HepG2 (cell line): ENCODE results near the gene FAM193A. TPM values are rescaled to one million over a fixed set of nuclear protein-coding genes. Genes with fewer than 3 reads are reported as not detected.

Experiments
- ATAC-seq: fragments of 200-7000 bp; cut with Tn5 transposase; 3 replicates; pipeline ENCODE4 v1.9.1; 2020; ENCODE audit warnings: mild to moderate bottlenecking, moderate library complexity
- BruUV-seq: library from RNA; stranded (reverse); fragments of 400-500 nt; replicated peaks from 2 replicates; lab custom pipeline; 2021; lab: Mats Ljungman, UMichigan
- CTCF ChIA-PET: fragments of 300-600 bp; formaldehyde crosslinking; extraction: SDS; loops from one replicate; lab custom pipeline; 2021; ENCODE audit warnings: low total read pairs, inconsistent platforms, low intra/inter-chr PET ratio; lab: Yijun Ruan, JAX
- POLR2A ChIA-PET: fragments of 350-600 bp; sonication (Branson Sonifier 250); formaldehyde crosslinking; loops from one replicate; lab custom pipeline; 2020; ENCODE audit warnings: antibody characterized with exemption, inconsistent platforms; lab: Yijun Ruan, JAX
- DNase-seq: peaks from one replicate; pipeline ENCODE4 v3.0.0-alpha.2; 2015; ENCODE audit warnings: low spot score
- FAIRE-seq: peaks from 3 replicates; lab custom pipeline; 2011; peaks lifted over from hg19 to GRCh38; lab: Jason Lieb, UNC
- H2AFZ ChIP-seq: one replicate; pipeline ENCODE4 v1.6.1; 2011; ENCODE audit warnings: low read length, inconsistent platforms
- H3K27ac ChIP-seq: fragments of 300-600 bp; 3 replicates; pipeline ENCODE4 v1.8.0; 2011; ENCODE audit warnings: mixed run types, mild to moderate bottlenecking, mixed read lengths, low read length, inconsistent platforms; ENCODE audit not compliant: insufficient read depth; ENCODE audit errors: extremely low read length
- H3K27me3 ChIP-seq, 2 experiments: fragments of 200-600 bp in 1 of 2; 2 replicates in 1 of 2; 3 replicates in 1 of 2; pipeline versions ENCODE4 v1.6.0 to v1.8.0; 2011; ENCODE audit warnings: low read length in 2 of 2, mild to moderate bottlenecking in 2 of 2, moderate library complexity in 2 of 2, inconsistent platforms in 1 of 2; ENCODE audit not compliant: insufficient read depth in 2 of 2, control insufficient read depth in 1 of 2
- H3K36me3 ChIP-seq, 2 experiments: fragments of 200-600 bp in 1 of 2; replicated peaks in 1 of 2; 2 replicates in 1 of 2; 3 replicates in 1 of 2; pipeline versions ENCODE4 v1.5.1 to v1.8.0; 2011; ENCODE audit warnings: low read length in 2 of 2, inconsistent platforms in 1 of 2; ENCODE audit not compliant: insufficient read depth in 2 of 2, control insufficient read depth in 1 of 2
- H3K4me1 ChIP-seq: 2 replicates; pipeline ENCODE4 v1.5.1; 2012; ENCODE audit warnings: low read length, inconsistent platforms; ENCODE audit not compliant: insufficient read depth
- H3K4me2 ChIP-seq: 2 replicates; pipeline ENCODE4 v1.6.0; 2011; ENCODE audit warnings: low read depth, low read length, inconsistent platforms
- H3K4me3 ChIP-seq, 3 experiments: fragments of 200-600 bp in 1 of 3; sonication (generic), shearing (Covaris generic) in 1 of 3; replicated peaks in 1 of 3; 2 replicates each; pipeline ENCODE4 v1.5.1; 2011 to 2016; ENCODE audit warnings: low read length in 3 of 3, inconsistent platforms in 2 of 3, low read depth in 2 of 3, mild to moderate bottlenecking in 2 of 3, control low read depth in 1 of 3, mixed read lengths in 1 of 3; ENCODE audit not compliant: insufficient read depth in 1 of 3
- H3K79me2 ChIP-seq: one replicate; pipeline ENCODE4 v1.6.1; 2011; ENCODE audit warnings: low read length, inconsistent platforms; ENCODE audit not compliant: insufficient read depth
- H3K9ac ChIP-seq: 2 replicates; pipeline ENCODE4 v1.6.0; 2011; ENCODE audit warnings: mild to moderate bottlenecking, low read depth, low read length, inconsistent platforms; ENCODE audit not compliant: insufficient read depth
- H3K9me3 ChIP-seq: 2 replicates; pipeline ENCODE4 v1.5.1; 2012; ENCODE audit warnings: mild to moderate bottlenecking, low read length
- H4K20me1 ChIP-seq: 2 replicates; pipeline ENCODE4 v1.6.0; 2011; ENCODE audit warnings: inconsistent platforms, mild to moderate bottlenecking, low read length, moderate library complexity; ENCODE audit not compliant: insufficient read depth
- ARID2 ChIP-seq: sonication (generic); formaldehyde crosslinking; IDR thresholded peaks from 2 replicates; pipeline ENCODE4 v1.8.1; 2022; ENCODE audit warnings: mild to moderate bottlenecking, missing genetic modification reagents, borderline replicate concordance
- BCLAF1 ChIP-seq: fragments of 450-650 bp; IDR thresholded peaks from 2 replicates; pipeline ENCODE4 v1.6.1; 2017; ENCODE audit warnings: mild to moderate bottlenecking
- EP300 ChIP-seq, 3 experiments: sonication (generic) in 1 of 3; formaldehyde crosslinking in 1 of 3; IDR thresholded peaks; 2 replicates each; pipeline versions ENCODE4 v1.5.1 to v1.6.1; 2011 to 2020; ENCODE audit warnings: low read depth in 2 of 3, low read length in 2 of 3, borderline replicate concordance in 1 of 3, improper control_type of control experiment in 1 of 3, mild to moderate bottlenecking in 1 of 3, missing genetic modification reagents in 1 of 3, moderate library complexity in 1 of 3
- GFI1 ChIP-seq: sonication (generic); formaldehyde crosslinking; IDR thresholded peaks from 2 replicates; pipeline ENCODE4 v1.5.0; 2020; ENCODE audit warnings: missing genetic modification reagents, mild to moderate bottlenecking, borderline replicate concordance
- HNF4G ChIP-seq, 2 experiments: sonication (generic) in 1 of 2; formaldehyde crosslinking in 1 of 2; IDR thresholded peaks; 2 replicates each; pipeline versions ENCODE4 v1.4.0 to v1.6.1; 2011 to 2020; ENCODE audit warnings: borderline replicate concordance in 2 of 2, low read depth in 2 of 2, mild to moderate bottlenecking in 2 of 2, low read length in 1 of 2, missing genetic modification reagents in 1 of 2, moderate library complexity in 1 of 2
- HNRNPH1 ChIP-seq: fragments of 200-400 bp; formaldehyde crosslinking; optimal IDR thresholded peaks from 2 replicates; pipeline ENCODE3; 2017; ENCODE audit warnings: mild to moderate bottlenecking, low read depth, low read length
- KMT2A ChIP-seq: sonication (generic); formaldehyde crosslinking; IDR thresholded peaks from 2 replicates; pipeline ENCODE4 v1.4.0; 2020; ENCODE audit warnings: missing genetic modification reagents
- MIER3 ChIP-seq: IDR thresholded peaks from 2 replicates; pipeline ENCODE4 v1.6.1; 2016; ENCODE audit warnings: missing compliant biosample characterization, borderline replicate concordance
- NBN ChIP-seq: fragments of 450-650 bp; conservative IDR thresholded peaks from 2 replicates; pipeline ENCODE4 v1.6.1; 2017
- ZNF441 ChIP-seq: sonication (generic); formaldehyde crosslinking; IDR thresholded peaks from 2 replicates; pipeline ENCODE4 v1.7.0; 2021; ENCODE audit warnings: missing genetic modification reagents, borderline replicate concordance
- ZNF547 ChIP-seq: sonication (generic); formaldehyde crosslinking; IDR thresholded peaks from 2 replicates; pipeline ENCODE4 v1.5.1; 2020; ENCODE audit warnings: mild to moderate bottlenecking, missing genetic modification reagents
- ZNF563 ChIP-seq: sonication (generic); formaldehyde crosslinking; IDR thresholded peaks from 2 replicates; pipeline ENCODE4 v1.8.0; 2022; ENCODE audit warnings: mild to moderate bottlenecking, moderate library complexity, missing genetic modification reagents
- ZNF572 ChIP-seq: sonication (generic); formaldehyde crosslinking; IDR thresholded peaks from 2 replicates; pipeline ENCODE4 v1.5.1; 2020; ENCODE audit warnings: mild to moderate bottlenecking, missing genetic modification reagents
- ZSCAN12 ChIP-seq: sonication (generic); formaldehyde crosslinking; IDR thresholded peaks from 2 replicates; pipeline ENCODE4 v1.9.0; 2021; ENCODE audit warnings: mild to moderate bottlenecking, missing genetic modification reagents
- WGBS: methylation state at CpG from one replicate; pipeline ENCODE4 v1.1.6; 2017; ENCODE audit warnings: low lambda C conversion rate; 5-methylcytosine and 5-hydroxymethylcytosine counted together
- in situ Hi-C: cut with HindIII; loops from 2 replicates; pipeline ENCODE4 v1.10.0; 2017; ENCODE audit warnings: low pct_unique_long_range_greater_than_20kb; ENCODE audit not compliant: extremely low pct_ligation_motif_present
- intact Hi-C: fragments of 100-400 bp; cut with micrococcal nuclease; formaldehyde crosslinking; loops from one replicate; pipeline ENCODE4 v1.10.0; 2022; ENCODE audit not compliant: unreplicated experiment
- polyA plus RNA-seq, 8 experiments: library from polyadenylated mRNA; depleted of rRNA in 3 of 8; stranded (reverse) in 7 of 8; unstranded in 1 of 8; fragments of >200 nt; fragmentation: Illumina TruSeq in 4 of 8; extraction: Trizol in 4 of 8; gene quantifications; 2 replicates each; pipeline versions ENCODE4 v1.2.1 to v1.2.3, GENCODE V29; 2011 to 2016; ENCODE audit warnings: low read depth in 4 of 8, missing spikeins in 1 of 8, mixed read lengths in 1 of 8; ENCODE audit not compliant: insufficient read depth in 1 of 8
- total RNA-seq, 5 experiments: library from RNA; depleted of rRNA; stranded (reverse); fragments of >200 nt; fragmentation: Illumina TruSeq; extraction: Trizol; gene quantifications; 2 replicates each; pipeline ENCODE4 v1.2.3, GENCODE V29; 2016; ENCODE audit warnings: low read depth in 1 of 5

Gene FAM193A
- total and polyA plus RNA-seq, 2 of the 13 experiments (the other 11 are each of a cell fraction or from before 2014, with no cell fraction given) = 5.7 to 8.7 TPM

- no peak for FAIRE-seq
- no peaks in the 10 kb centered on the region for H3K79me2 ChIP-seq
- H3K27me3 ChIP-seq = no peaks in the 10 kb centered on the region; a peak in 1 of 5 replicates
- no peak overlapping the region for H3K4me3 ChIP-seq
- WGBS = 79% methylated on average over 9 of the region's 9 CpGs
- H3K9me3 ChIP-seq = no peaks in the 10 kb centered on the region
- no peaks in the 10 kb centered on the region for H4K20me1 ChIP-seq
- no peak overlapping the region for H3K9ac ChIP-seq
- no peaks in the 10 kb centered on the region for H3K36me3 ChIP-seq
- in situ Hi-C loops (no loop called here), intact Hi-C loops (no loop called here)
- H2AFZ ChIP-seq = no peak overlapping the region
- ChIA-PET CTCF (no interaction called here), POLR2A (interaction anchor here (1.4 to 1.6 kb wide), 2 partner anchors 8 to 10 kb away, joined by 4 read pairs; partner anchors contain the start of gene FAM193A)
- no peak overlapping the region for H3K27ac ChIP-seq
- H3K4me2 ChIP-seq = no peak overlapping the region
- BruUV-seq = no TSS peak
- no peak for ATAC-seq
- no peak for DNase-seq
- H3K4me1 ChIP-seq = no peaks in the 10 kb centered on the region
- TF ChIP-seq HNF4G (IDR thresholded peaks at IDR 0.05; ENCODE audit: borderline replicate concordance, low read depth, low read length) (no peak), HNF4G (CRISPR knock-in tag; IDR thresholded peaks at IDR 0.05; ENCODE audit: borderline replicate concordance, low read depth) (no peak), ZSCAN12 (CRISPR knock-in tag) (no peak), BCLAF1 (no peak), ZNF441 (CRISPR knock-in tag) (no peak), ZNF572 (CRISPR knock-in tag) (no peak), ZNF547 (no peak), MIER3 (CRISPR knock-in tag) (no peak), NBN (no peak), KMT2A (CRISPR knock-in tag) (no peak), ARID2 (no peak), GFI1 (CRISPR knock-in tag) (no peak), HNRNPH1 (no peak), EP300 (IDR thresholded peaks at IDR 0.05; ENCODE audit: low read depth in 2 of 2, low read length in 2 of 2) (no peak), EP300 (CRISPR knock-in tag; IDR thresholded peaks at IDR 0.05; ENCODE audit: borderline replicate concordance) (no peak), ZNF563 (CRISPR knock-in tag) (no peak)
Observed at GRCh38 chr4:2526559-2526958, 9.9 kb upstream of the FAM193A start.
